Right lobe of liver (tissue), 4 donors: Measurements from ENCODE around the gene SLC39A11.

Experiments used
- CTCF ChIP-seq, 4 donors: fragments of 200-600 bp in 3 of 4; fragments of 450-650 bp in 1 of 4; IDR thresholded peaks; one replicate each; pipeline versions ENCODE4 v1.5.1 to v1.8.0; 2016 to 2022; ENCODE audit warnings: antibody characterized with exemption in 4 of 4, mild to moderate bottlenecking in 2 of 4
- POLR2A ChIP-seq: fragments of 450-650 bp; IDR thresholded peaks from one replicate; pipeline ENCODE4 v1.6.1; 2017; ENCODE audit warnings: antibody characterized with exemption, mild to moderate bottlenecking
- donor health status: DM: no; HTN: no; CAD: no.
- donor health status: DM: no; HTN: no; CAD: no.
- donor health status: DM: no; HTN: yes; CAD: no.

- TF ChIP-seq CTCF (IDR thresholded peaks at IDR 0.05) (no peak), POLR2A (no peak)
Measured at GRCh38 chr17:72884066-72884465, 208.4 kb downstream of the SLC39A11 start.
